ENCODE measurements around the gene ENGASE. TPM values are rescaled to one million over a fixed set of nuclear protein-coding genes. Genes with fewer than 3 reads are reported as not detected.

Gene ENGASE
- total RNA-seq, 4 donors from 2014 or later = 16.6 to 54.5 (median 26.3) TPM

DNA sequence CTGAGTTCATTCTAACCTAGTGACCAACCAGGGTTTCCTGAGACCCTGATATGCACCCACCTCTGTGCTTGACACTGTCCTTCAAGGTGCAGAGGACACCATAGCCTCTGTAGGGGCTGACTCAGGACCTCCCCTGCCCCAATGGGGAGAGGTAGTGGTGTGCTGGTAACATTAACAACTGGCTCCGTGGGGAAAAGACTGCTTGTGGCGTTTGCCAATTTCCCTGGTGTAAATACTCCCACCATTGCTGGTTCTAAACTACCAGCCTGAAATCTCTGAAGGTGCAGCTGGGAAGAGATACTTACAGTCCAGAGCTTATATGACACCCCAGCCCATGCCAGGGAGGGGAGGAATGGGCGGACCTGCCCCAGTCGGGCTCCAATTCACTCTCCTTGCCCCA, 54.9 kb downstream of the ENGASE start:
- DNase-seq (ENCODE audit: low spot score in 2 of 2) = no peak
- H3K4me3 ChIP-seq (ENCODE audit: low read depth, poor library complexity, severe bottlenecking) = no peak overlapping the region
- intact Hi-C loops (cut with DNase I; ENCODE audit: low total_unique reads) = no loop called here
- TF ChIP-seq POLR2A (IDR thresholded peaks at IDR 0.05) = no peak
- TF ChIP-seq, protein P1, sequence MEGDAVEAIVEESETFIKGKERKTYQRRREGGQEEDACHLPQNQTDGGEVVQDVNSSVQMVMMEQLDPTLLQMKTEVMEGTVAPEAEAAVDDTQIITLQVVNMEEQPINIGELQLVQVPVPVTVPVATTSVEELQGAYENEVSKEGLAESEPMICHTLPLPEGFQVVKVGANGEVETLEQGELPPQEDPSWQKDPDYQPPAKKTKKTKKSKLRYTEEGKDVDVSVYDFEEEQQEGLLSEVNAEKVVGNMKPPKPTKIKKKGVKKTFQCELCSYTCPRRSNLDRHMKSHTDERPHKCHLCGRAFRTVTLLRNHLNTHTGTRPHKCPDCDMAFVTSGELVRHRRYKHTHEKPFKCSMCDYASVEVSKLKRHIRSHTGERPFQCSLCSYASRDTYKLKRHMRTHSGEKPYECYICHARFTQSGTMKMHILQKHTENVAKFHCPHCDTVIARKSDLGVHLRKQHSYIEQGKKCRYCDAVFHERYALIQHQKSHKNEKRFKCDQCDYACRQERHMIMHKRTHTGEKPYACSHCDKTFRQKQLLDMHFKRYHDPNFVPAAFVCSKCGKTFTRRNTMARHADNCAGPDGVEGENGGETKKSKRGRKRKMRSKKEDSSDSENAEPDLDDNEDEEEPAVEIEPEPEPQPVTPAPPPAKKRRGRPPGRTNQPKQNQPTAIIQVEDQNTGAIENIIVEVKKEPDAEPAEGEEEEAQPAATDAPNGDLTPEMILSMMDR (IDR thresholded peaks at IDR 0.05) = no peak
- 70 to 76% methylated on average over 4 of the region's 4 CpGs for WGBS, 2 donors

DNA sequence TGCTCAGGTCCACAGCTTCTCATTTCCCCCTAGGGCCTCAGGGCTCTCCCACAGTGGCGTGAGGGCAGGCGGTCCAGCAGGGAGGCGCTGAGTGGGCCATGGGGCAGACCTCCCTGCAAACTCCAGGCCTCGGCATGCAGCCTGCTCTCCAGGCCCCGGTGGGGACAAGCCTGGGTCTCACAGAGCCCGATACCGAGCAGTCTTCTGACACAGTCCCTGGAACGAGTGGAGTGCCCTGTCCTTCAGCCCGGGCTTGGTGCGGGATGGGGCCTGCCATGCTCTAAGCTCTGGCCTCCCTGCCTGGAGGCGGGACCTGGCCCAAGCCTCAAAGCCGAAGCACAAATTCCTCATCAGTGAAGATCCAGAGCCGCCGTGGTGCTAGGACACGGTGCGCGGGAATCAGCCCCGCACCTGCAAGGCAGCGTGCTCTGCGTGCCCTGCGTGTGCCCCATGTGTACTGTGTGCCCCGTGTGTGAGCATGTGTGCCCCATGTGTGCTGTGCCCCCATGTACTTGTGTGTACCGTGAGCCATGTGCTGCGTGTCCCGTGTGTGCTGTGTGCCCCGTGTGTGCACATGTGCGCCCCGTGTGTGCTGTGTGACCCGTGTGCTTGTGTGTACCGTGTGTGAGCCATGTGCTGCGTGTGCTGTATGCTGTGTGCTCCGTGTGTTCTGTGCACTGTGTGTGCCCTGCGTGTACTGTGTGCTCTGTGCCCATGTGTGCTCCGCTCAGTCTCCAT, 56.1 kb downstream of the ENGASE start:
- H3K4me3 ChIP-seq (ENCODE audit: low read depth, poor library complexity, severe bottlenecking) = no peak overlapping the region
- TF ChIP-seq, protein P1 (IDR thresholded peaks at IDR 0.05) = no peak
- no peak for TF ChIP-seq POLR2A (IDR thresholded peaks at IDR 0.05)
- intact Hi-C loops (cut with DNase I; ENCODE audit: low total_unique reads) = no loop called here
- DNase-seq (ENCODE audit: low spot score in 2 of 2) = no peak
- 85 to 87% methylated on average over 27 to 28 of the region's 34 CpGs for WGBS, 2 donors

DNA sequence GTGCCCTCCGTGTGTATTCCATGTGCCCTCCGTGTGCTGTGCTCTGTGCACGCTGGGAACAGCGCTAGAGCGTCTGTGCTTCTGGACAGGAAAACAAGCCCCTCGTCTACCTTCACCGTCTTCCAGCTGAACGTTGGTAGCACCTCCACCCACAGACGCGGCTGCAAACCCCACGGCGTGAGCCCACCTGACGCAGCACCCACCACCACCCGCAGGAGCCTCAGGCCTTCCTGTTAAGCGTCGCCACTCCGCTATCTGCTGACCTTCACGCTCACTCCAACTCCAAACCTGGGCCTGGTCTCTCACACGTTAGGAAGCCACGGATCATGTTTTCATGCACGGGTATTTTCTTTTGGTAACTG, 56.6 kb downstream of the ENGASE start:
- no peak overlapping the region for H3K4me3 ChIP-seq (ENCODE audit: low read depth, poor library complexity, severe bottlenecking)
- TF ChIP-seq, protein P1 (IDR thresholded peaks at IDR 0.05) = no peak
- no peak for TF ChIP-seq POLR2A (IDR thresholded peaks at IDR 0.05)
- WGBS, 2 donors = 85% methylated on average over 20 to 21 of the region's 21 CpGs
- DNase-seq (ENCODE audit: low spot score in 2 of 2) = no peak
- intact Hi-C loops (cut with DNase I; ENCODE audit: low total_unique reads) = no loop called here

DNA sequence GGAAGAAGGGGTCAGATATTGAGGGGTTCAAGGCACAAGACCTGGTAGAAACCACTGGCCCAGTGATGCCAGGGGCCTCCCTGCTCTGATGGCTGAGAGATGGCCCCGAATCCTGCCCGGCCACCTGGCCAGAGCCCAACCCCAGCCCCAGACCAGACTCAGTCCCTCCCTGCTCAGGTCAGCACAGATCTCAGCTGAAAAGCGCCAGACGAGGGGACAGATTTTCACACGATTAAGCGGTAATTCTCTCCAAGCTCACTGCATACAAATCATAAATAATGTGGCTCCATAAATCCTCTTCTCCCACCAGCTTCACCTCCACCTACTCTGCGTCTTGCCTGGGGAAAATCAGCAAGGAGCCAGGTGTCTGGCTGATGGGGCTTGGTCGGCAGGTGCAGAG, 57.1 kb downstream of the ENGASE start:
- intact Hi-C loops (cut with DNase I; ENCODE audit: low total_unique reads) = no loop called here
- H3K4me3 ChIP-seq (ENCODE audit: low read depth, poor library complexity, severe bottlenecking) = no peak overlapping the region
- no peak for DNase-seq (ENCODE audit: low spot score in 2 of 2)
- TF ChIP-seq, protein P1 (IDR thresholded peaks at IDR 0.05) = no peak
- no peak for TF ChIP-seq POLR2A (IDR thresholded peaks at IDR 0.05)
- 57 to 65% methylated on average over 8 of the region's 8 CpGs for WGBS, 2 donors

GRCh38 chr17:79132271-79133064, 57.8 kb downstream of the ENGASE start:
- H3K4me3 ChIP-seq (ENCODE audit: low read depth, poor library complexity, severe bottlenecking) = no peak overlapping the region
- WGBS, 2 donors = 60 to 74% methylated on average over 27 to 34 of the region's 36 CpGs
- TF ChIP-seq POLR2A (IDR thresholded peaks at IDR 0.05) = no peak
- TF ChIP-seq, protein P1 (IDR thresholded peaks at IDR 0.05) = no peak
- intact Hi-C loops (cut with DNase I; ENCODE audit: low total_unique reads) = no loop called here
- DNase-seq (ENCODE audit: low spot score in 2 of 2) = no peak

Measured in lower leg skin (tissue), 4 donors.